ENCODE data around the gene ASXL1. TPM values are rescaled to one million over a fixed set of nuclear protein-coding genes. Genes with fewer than 3 reads are reported as not detected.

The ASXL1 gene
- total RNA-seq, 4 donors from 2014 or later: 43.2 to 143 (median 71.8) TPM

GRCh38 chr20:32476684-32477593, 118.8 kb downstream of the ASXL1 start:
- WGBS: 82% methylated on average over 21 of the region's 22 CpGs
- H3K4me3 ChIP-seq: no peak overlapping the region
- H3K9me3 ChIP-seq: no peaks in the 10 kb centered on the region
- H3K36me3 ChIP-seq: no peaks in the 10 kb centered on the region
- H3K4me1 ChIP-seq: peaks cover 69% of the 10 kb centered on the region
- no peaks in the 10 kb centered on the region for H3K27me3 ChIP-seq
- TF ChIP-seq POLR2A (IDR thresholded peaks at IDR 0.05) (no peak), CTCF (IDR thresholded peaks at IDR 0.05) (no peak), EP300 (IDR thresholded peaks at IDR 0.05) (no peak), POLR2AphosphoS5 (IDR thresholded peaks at IDR 0.05) (no peak)
- no peak overlapping the region for H3K27ac ChIP-seq
- DNase-seq (ENCODE audit: low spot score in 2 of 2): no peak

- Histone ChIP-seq H3K4me1 (peaks cover 77% of the 10 kb centered on the region), H3K36me3 (no peaks in the 10 kb centered on the region), H3K27me3 (no peaks in the 10 kb centered on the region), H3K4me3 (no peak overlapping the region), H3K9me3 (no peaks in the 10 kb centered on the region), H3K27ac (no peak overlapping the region)
- TF ChIP-seq POLR2A (IDR thresholded peaks at IDR 0.05) (no peak), EP300 (IDR thresholded peaks at IDR 0.05) (no peak), POLR2AphosphoS5 (IDR thresholded peaks at IDR 0.05) (no peak), CTCF (IDR thresholded peaks at IDR 0.05) (no peak)
- no peak for DNase-seq (ENCODE audit: low spot score in 2 of 2)
- WGBS: 78% methylated on average over 10 of the region's 11 CpGs
Measured at GRCh38 chr20:32477594-32478512, 119.7 kb downstream of the ASXL1 start.

- Histone ChIP-seq H3K27ac (no peak overlapping the region), H3K4me1 (peaks cover 72% of the 10 kb centered on the region), H3K4me3 (no peak overlapping the region), H3K36me3 (no peaks in the 10 kb centered on the region), H3K27me3 (no peaks in the 10 kb centered on the region), H3K9me3 (no peaks in the 10 kb centered on the region)
- DNase-seq (ENCODE audit: low spot score in 2 of 2): no peak
- TF ChIP-seq CTCF (IDR thresholded peaks at IDR 0.05) (no peak), POLR2A (IDR thresholded peaks at IDR 0.05) (no peak), EP300 (IDR thresholded peaks at IDR 0.05) (no peak), POLR2AphosphoS5 (IDR thresholded peaks at IDR 0.05) (no peak)
- 91% methylated on average over 7 of the region's 7 CpGs for WGBS
Measured at GRCh38 chr20:32478576-32478975, 120.4 kb downstream of the ASXL1 start.

GRCh38 chr20:32479012-32479411, 120.9 kb downstream of the ASXL1 start:
- Histone ChIP-seq H3K27me3 (no peaks in the 10 kb centered on the region), H3K36me3 (no peaks in the 10 kb centered on the region), H3K9me3 (no peaks in the 10 kb centered on the region), H3K27ac (no peak overlapping the region), H3K4me3 (no peak overlapping the region), H3K4me1 (peaks cover 72% of the 10 kb centered on the region)
- WGBS: 87% methylated on average over 5 of the region's 5 CpGs
- DNase-seq (ENCODE audit: low spot score in 2 of 2): no peak
- no peak for TF ChIP-seq POLR2AphosphoS5 (IDR thresholded peaks at IDR 0.05)
- no peak for TF ChIP-seq CTCF (IDR thresholded peaks at IDR 0.05)
- TF ChIP-seq EP300 (IDR thresholded peaks at IDR 0.05): no peak
- no peak for TF ChIP-seq POLR2A (IDR thresholded peaks at IDR 0.05)
